Stimulated activated CD8-positive, alpha-beta memory T cell treated with anti-CD3 and anti-CD28 coated beads, Interleukin-4, amount 100 ng/mL, for 1 hour (primary cell): Measurements from ENCODE around the gene USP48.

Source experiments
- DNase-seq, 2 donors: peaks; one replicate each; pipeline ENCODE4 v3.0.0-alpha.2; 2020; ENCODE audit warnings: low read depth in 2 of 2, low spot score in 1 of 2

USP48 gene

GRCh38 chr1:21670956-21671902 lies 111.7 kb downstream of the USP48 start:
- no peak for DNase-seq

- no peak for DNase-seq
Measured at GRCh38 chr1:21670059-21670881, 112.7 kb downstream of the USP48 start.

GRCh38 chr1:21669258-21670058 lies 113.5 kb downstream of the USP48 start, which contains the start of gene RAP1GAP:
Gene RAP1GAP (minus strand): TSS chr1:21669357. CDS start chr1:21620032, 49,325 bp downstream.
- no peak for DNase-seq

- no peak for DNase-seq
Measured at GRCh38 chr1:21668951-21669257, 114.0 kb downstream of the USP48 start.

GRCh38 chr1:21668232-21668950 lies 114.6 kb downstream of the USP48 start:
- DNase-seq = no peak

- no peak for DNase-seq
Measured at GRCh38 chr1:21667348-21668231, 115.4 kb downstream of the USP48 start.

- DNase-seq = no peak
Measured at GRCh38 chr1:21666576-21667320, 116.2 kb downstream of the USP48 start.

GRCh38 chr1:21665711-21666575 lies 117.0 kb downstream of the USP48 start:
- DNase-seq = no peak

GRCh38 chr1:21664806-21665588 lies 118.0 kb downstream of the USP48 start:
- no peak for DNase-seq

- DNase-seq = no peak
Measured at GRCh38 chr1:21663951-21664805, 118.8 kb downstream of the USP48 start.

GRCh38 chr1:21663248-21663950 lies 119.5 kb downstream of the USP48 start:
- no peak for DNase-seq

GRCh38 chr1:21662426-21663247 lies 120.3 kb downstream of the USP48 start:
- DNase-seq = no peak

GRCh38 chr1:21661886-21662285 lies 121.1 kb downstream of the USP48 start:
- DNase-seq = no peak

GRCh38 chr1:21659924-21660326 lies 123.0 kb downstream of the USP48 start:
- no peak for DNase-seq
